ENCODE results near the gene NAA20. TPM values are rescaled to one million over a fixed set of nuclear protein-coding genes. Genes with fewer than 3 reads are reported as not detected.

The NAA20 gene
- total RNA-seq, 4 donors from 2014 or later: 18.1 to 27.2 (median 20.8) TPM

GRCh38 chr20:20076297-20077065, 59.3 kb downstream of the NAA20 start:
- Histone ChIP-seq H3K4me1 (no peaks in the 10 kb centered on the region), H3K36me3 (no peaks in the 10 kb centered on the region), H3K27me3 (peaks cover 0 to 7% of the 10 kb centered on the region in 2 donors), H3K9me3 (no peaks in the 10 kb centered on the region), H3K4me3 (no peak overlapping the region), H3K27ac (no peak overlapping the region)
- TF ChIP-seq POLR2A (IDR thresholded peaks at IDR 0.05) (no peak), EP300 (IDR thresholded peaks at IDR 0.05) (no peak), CTCF (IDR thresholded peaks at IDR 0.05) (no peak)
- DNase-seq (ENCODE audit: low spot score in 2 of 2): no peak
- WGBS, 2 donors: 61 to 82% methylated on average over 9 of the region's 9 CpGs

GRCh38 chr20:20078041-20078440, 60.9 kb downstream of the NAA20 start:
- DNase-seq (ENCODE audit: low spot score in 2 of 2): no peak
- Histone ChIP-seq H3K27me3 (peaks cover 0 to 7% of the 10 kb centered on the region in 2 donors), H3K9me3 (no peaks in the 10 kb centered on the region), H3K27ac (no peak overlapping the region), H3K36me3 (no peaks in the 10 kb centered on the region), H3K4me1 (no peaks in the 10 kb centered on the region), H3K4me3 (no peak overlapping the region)
- WGBS, 2 donors: 89 to 91% methylated on average over 4 of the region's 4 CpGs
- TF ChIP-seq POLR2A (IDR thresholded peaks at IDR 0.05) (no peak), EP300 (IDR thresholded peaks at IDR 0.05) (no peak), CTCF (IDR thresholded peaks at IDR 0.05) (no peak)

- Histone ChIP-seq H3K9me3 (no peaks in the 10 kb centered on the region), H3K36me3 (no peaks in the 10 kb centered on the region), H3K4me3 (no peak overlapping the region), H3K27ac (no peak overlapping the region), H3K27me3 (peaks cover 0 to 7% of the 10 kb centered on the region in 2 donors), H3K4me1 (peaks cover 0 to 4% (median 0%) of the 10 kb centered on the region in 4 donors)
- no peak for TF ChIP-seq EP300 (IDR thresholded peaks at IDR 0.05)
- TF ChIP-seq POLR2A (IDR thresholded peaks at IDR 0.05): no peak
- TF ChIP-seq CTCF (IDR thresholded peaks at IDR 0.05): no peak
- WGBS, 2 donors: 48 to 51% methylated on average over 5 of the region's 5 CpGs
- DNase-seq (ENCODE audit: low spot score in 2 of 2): no peak
Measured at GRCh38 chr20:20079102-20079784, 62.1 kb downstream of the NAA20 start.

Other genes starting within 250 kb of the NAA20 start
- gene CRNKL1, start 35.1 kb downstream of the NAA20 start, total RNA-seq: 10 to 100 TPM; 25.5 to 37.9 (median 28.8) TPM
- gene CFAP61, start 35.2 kb downstream of the NAA20 start, total RNA-seq: 1 to 10 TPM in 1 of 4 donors, under 1 TPM in 2, not detected in 1; 0.21 to 1.5 (median 0.60) TPM

Measured in tibial nerve (tissue), 4 donors.